Measurements from ENCODE around the gene DSG2.

The DSG2 gene

GRCh38 chr18:31573051-31573450 lies 75.1 kb downstream of the DSG2 start:
- no peak overlapping the region for H3K4me3 ChIP-seq (ENCODE audit: low read depth in 1 of 2, low read length in 2 of 2)
- H3K4me2 ChIP-seq (ENCODE audit: insufficient read depth, low read length), result no peak overlapping the region
- H3K36me3 ChIP-seq (ENCODE audit: insufficient read depth, low read length), result no peaks in the 10 kb centered on the region
- ATAC-seq (ENCODE audit: insufficient read depth, low read depth), result no peak
- no peak for TF ChIP-seq EZH2 (IDR thresholded peaks at IDR 0.05; ENCODE audit: borderline replicate concordance, low read depth, low read length, severe bottlenecking)
- TF ChIP-seq, protein P1, sequence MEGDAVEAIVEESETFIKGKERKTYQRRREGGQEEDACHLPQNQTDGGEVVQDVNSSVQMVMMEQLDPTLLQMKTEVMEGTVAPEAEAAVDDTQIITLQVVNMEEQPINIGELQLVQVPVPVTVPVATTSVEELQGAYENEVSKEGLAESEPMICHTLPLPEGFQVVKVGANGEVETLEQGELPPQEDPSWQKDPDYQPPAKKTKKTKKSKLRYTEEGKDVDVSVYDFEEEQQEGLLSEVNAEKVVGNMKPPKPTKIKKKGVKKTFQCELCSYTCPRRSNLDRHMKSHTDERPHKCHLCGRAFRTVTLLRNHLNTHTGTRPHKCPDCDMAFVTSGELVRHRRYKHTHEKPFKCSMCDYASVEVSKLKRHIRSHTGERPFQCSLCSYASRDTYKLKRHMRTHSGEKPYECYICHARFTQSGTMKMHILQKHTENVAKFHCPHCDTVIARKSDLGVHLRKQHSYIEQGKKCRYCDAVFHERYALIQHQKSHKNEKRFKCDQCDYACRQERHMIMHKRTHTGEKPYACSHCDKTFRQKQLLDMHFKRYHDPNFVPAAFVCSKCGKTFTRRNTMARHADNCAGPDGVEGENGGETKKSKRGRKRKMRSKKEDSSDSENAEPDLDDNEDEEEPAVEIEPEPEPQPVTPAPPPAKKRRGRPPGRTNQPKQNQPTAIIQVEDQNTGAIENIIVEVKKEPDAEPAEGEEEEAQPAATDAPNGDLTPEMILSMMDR (IDR thresholded peaks at IDR 0.05; ENCODE audit: borderline replicate concordance, extremely low read depth, low read length, poor library complexity, severe bottlenecking), result no peak
- H3K27me3 ChIP-seq (ENCODE audit: insufficient read depth, low read length, poor library complexity), result peaks cover 7% of the 10 kb centered on the region
- no peaks in the 10 kb centered on the region for H3K9me3 ChIP-seq (ENCODE audit: insufficient read depth, low read length, severe bottlenecking)
- no peak overlapping the region for H3K27ac ChIP-seq (ENCODE audit: low read length)
- no peak for DNase-seq
- H3K79me2 ChIP-seq (ENCODE audit: insufficient read depth, low read length), result no peaks in the 10 kb centered on the region
- no peak overlapping the region for H3K9ac ChIP-seq (ENCODE audit: low read depth, low read length)
- H4K20me1 ChIP-seq (ENCODE audit: insufficient read depth, low read length), result no peaks in the 10 kb centered on the region
- no peak overlapping the region for H2AFZ ChIP-seq (ENCODE audit: low read depth, low read length)
- no peaks in the 10 kb centered on the region for H3K4me1 ChIP-seq (ENCODE audit: insufficient read depth, low read length)

DNA sequence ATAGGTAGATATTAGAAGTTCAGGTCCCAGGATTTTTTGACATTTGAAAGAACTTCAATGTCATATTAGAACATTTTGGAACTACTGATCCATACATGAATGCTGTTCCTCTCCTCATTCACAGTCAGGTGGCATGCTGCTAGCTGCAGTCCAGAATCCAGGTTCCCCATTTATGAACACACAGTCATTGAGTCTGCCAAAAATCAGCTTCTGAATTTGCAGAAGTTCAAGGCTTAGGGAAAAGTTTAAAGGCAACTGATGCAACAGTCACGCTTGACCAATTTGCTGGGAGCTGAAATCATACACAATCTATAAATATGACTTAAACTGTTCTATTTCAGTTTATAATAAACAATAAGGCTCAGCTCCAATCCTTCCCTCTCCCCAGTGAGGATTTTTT lies 76.4 kb downstream of the DSG2 start:
- no peak overlapping the region for H3K9ac ChIP-seq (ENCODE audit: low read depth, low read length)
- no peaks in the 10 kb centered on the region for H3K36me3 ChIP-seq (ENCODE audit: insufficient read depth, low read length)
- no peak for ATAC-seq (ENCODE audit: insufficient read depth, low read depth)

DNA sequence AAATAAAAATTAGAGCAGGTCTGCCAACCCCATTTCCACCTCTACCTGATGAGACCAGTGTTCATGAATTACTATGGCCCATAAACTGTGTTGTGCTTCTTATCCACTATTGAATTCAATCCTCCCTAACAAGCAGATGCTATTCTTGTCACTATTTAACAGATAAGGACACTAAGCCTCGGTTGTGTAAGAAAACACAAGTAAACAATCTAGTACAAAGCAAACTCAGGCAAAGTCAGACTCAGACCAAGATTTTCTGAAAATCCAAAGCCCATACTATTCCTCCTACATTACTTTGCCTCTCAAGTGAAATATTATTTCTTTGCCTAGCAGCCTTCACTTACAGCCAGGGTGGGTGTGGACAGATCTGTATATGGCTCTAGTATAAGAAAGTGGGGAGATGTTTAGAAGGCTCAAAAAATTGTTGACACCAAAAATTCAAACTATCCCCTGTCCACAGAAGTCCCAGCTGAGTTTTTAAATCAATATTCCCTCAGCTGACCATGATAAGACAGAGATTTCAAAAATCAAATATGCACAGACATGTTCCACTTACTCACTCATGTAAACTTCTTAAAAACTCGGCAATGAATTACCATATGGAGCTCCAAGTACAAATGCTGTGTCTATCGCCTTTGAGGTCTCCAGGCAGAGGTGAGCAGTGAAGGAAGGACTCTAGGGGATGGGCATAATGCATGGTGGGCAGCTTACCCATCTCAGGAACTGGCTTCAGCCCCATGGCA lies 77.7 kb downstream of the DSG2 start:
- Histone ChIP-seq H2AFZ (ENCODE audit: low read depth, low read length) (no peak overlapping the region), H3K27me3 (ENCODE audit: insufficient read depth, low read length, poor library complexity) (peaks cover 7% of the 10 kb centered on the region), H3K9me3 (ENCODE audit: insufficient read depth, low read length, severe bottlenecking) (no peaks in the 10 kb centered on the region), H3K79me2 (ENCODE audit: insufficient read depth, low read length) (no peaks in the 10 kb centered on the region), H3K9ac (ENCODE audit: low read depth, low read length) (no peak overlapping the region), H3K36me3 (ENCODE audit: insufficient read depth, low read length) (no peaks in the 10 kb centered on the region), H3K27ac (ENCODE audit: low read length) (no peak overlapping the region), H3K4me1 (ENCODE audit: insufficient read depth, low read length) (no peaks in the 10 kb centered on the region), H4K20me1 (ENCODE audit: insufficient read depth, low read length) (no peaks in the 10 kb centered on the region), H3K4me3 (ENCODE audit: low read depth in 1 of 2, low read length in 2 of 2) (no peak overlapping the region), H3K4me2 (ENCODE audit: insufficient read depth, low read length) (no peak overlapping the region)
- no peak for ATAC-seq (ENCODE audit: insufficient read depth, low read depth)
- no peak for TF ChIP-seq EZH2 (IDR thresholded peaks at IDR 0.05; ENCODE audit: borderline replicate concordance, low read depth, low read length, severe bottlenecking)
- TF ChIP-seq, protein P1 (IDR thresholded peaks at IDR 0.05; ENCODE audit: borderline replicate concordance, extremely low read depth, low read length, poor library complexity, severe bottlenecking), result no peak
- no peak for DNase-seq

More for the DNA sequence above, 76.4 kb downstream of the DSG2 start:
- Histone ChIP-seq H3K27ac (ENCODE audit: low read length) (no peak overlapping the region), H3K4me1 (ENCODE audit: insufficient read depth, low read length) (no peaks in the 10 kb centered on the region), H3K79me2 (ENCODE audit: insufficient read depth, low read length) (no peaks in the 10 kb centered on the region), H3K9me3 (ENCODE audit: insufficient read depth, low read length, severe bottlenecking) (no peaks in the 10 kb centered on the region), H2AFZ (ENCODE audit: low read depth, low read length) (no peak overlapping the region), H4K20me1 (ENCODE audit: insufficient read depth, low read length) (no peaks in the 10 kb centered on the region), H3K27me3 (ENCODE audit: insufficient read depth, low read length, poor library complexity) (peaks cover 7% of the 10 kb centered on the region), H3K4me2 (ENCODE audit: insufficient read depth, low read length) (no peak overlapping the region), H3K4me3 (ENCODE audit: low read depth in 1 of 2, low read length in 2 of 2) (no peak overlapping the region)
- TF ChIP-seq EZH2 (IDR thresholded peaks at IDR 0.05; ENCODE audit: borderline replicate concordance, low read depth, low read length, severe bottlenecking), result no peak
- TF ChIP-seq, protein P1 (IDR thresholded peaks at IDR 0.05; ENCODE audit: borderline replicate concordance, extremely low read depth, low read length, poor library complexity, severe bottlenecking), result no peak
- no peak for DNase-seq
